Pancreas (tissue), 10 donors: ENCODE results near the gene PUS7. TPM values are rescaled to one million over a fixed set of nuclear protein-coding genes. Genes with fewer than 3 reads are reported as not detected.
"Not testable (repeated sequence)": the region's sequence is repeated elsewhere in the genome, so short reads cannot be mapped to it uniquely, and the experiment has no call there.

Experiments used
- ATAC-seq, 4 donors: fragments of 200-7000 bp; cut with Tn5 transposase; one replicate each; pipeline versions ENCODE4 v1.8.0 to v1.9.1; 2020; ENCODE audit warnings: mild to moderate bottlenecking in 4 of 4, moderate library complexity in 4 of 4
- DNase-seq, 6 donors: peaks; one replicate each; pipeline ENCODE4 v3.0.0-alpha.2; 2020
- FAIRE-seq: peaks from 2 replicates; lab custom pipeline; 2012; peaks lifted over from hg19 to GRCh38; lab: Jason Lieb, UNC
- H3K27ac ChIP-seq, 4 donors: fragments of 200-600 bp; sonication (generic); 1 replicate in 3 of 4; 2 replicates in 1 of 4; pipeline versions ENCODE4 v1.5.0 to v1.8.0; 2020
- H3K27me3 ChIP-seq, 4 donors: fragments of 200-600 bp; one replicate each; pipeline ENCODE4 v1.8.0; 2021
- H3K36me3 ChIP-seq, 3 donors: fragments of 200-600 bp; sonication (generic) in 1 of 3; one replicate each; pipeline versions ENCODE4 v1.5.0 to v1.8.0; 2020 to 2021
- H3K4me1 ChIP-seq, 3 donors: fragments of 200-600 bp; one replicate each; pipeline ENCODE4 v1.8.0; 2021
- H3K4me3 ChIP-seq, 4 donors: fragments of 200-600 bp; sonication (generic) in 2 of 4; one replicate each; pipeline versions ENCODE4 v1.5.0 to v1.8.0; 2020 to 2021
- H3K9me3 ChIP-seq, 4 donors: fragments of 200-600 bp; one replicate each; pipeline ENCODE4 v1.8.0; 2021
- CTCF ChIP-seq, 4 donors: fragments of 200-600 bp; sonication (generic) in 3 of 4; IDR thresholded peaks; one replicate each; pipeline versions ENCODE4 v1.5.0 to v1.8.0; 2021; ENCODE audit warnings: antibody characterized with exemption in 4 of 4
- WGBS, 2 donors: extraction: QIAGEN DNeasy Blood & Tissue Kit; methylation state at CpG; one replicate each; pipeline ENCODE4 v1.1.7; 2013; 5-methylcytosine and 5-hydroxymethylcytosine counted together
- intact Hi-C, 3 donors: fragments of 100-400 bp; cut with DNase I; formaldehyde crosslinking; loops; one replicate each; pipeline versions ENCODE4 v1.11.1 to v1.14.2; 2022
- polyA plus RNA-seq, 2 donors: library from polyadenylated mRNA; stranded (reverse); fragments of 200-250 nt; gene quantifications; one replicate each; pipeline ENCODE4 v1.2.3, GENCODE V29; 2013
- total RNA-seq, 6 donors: library from RNA; stranded (reverse); fragmentation: NEBNext Ultra II Directional in 4 of 6; extraction: Animal tissue kit (Norgen Biotek cat#: 25700) in 4 of 6; gene quantifications; one replicate each; pipeline versions ENCODE4 v1.2.1 to v1.2.4, GENCODE V29; 2021 to 2023
- donor health status: healthy with polysubstance abuse.
- donor health status: DM: no; HTN: no; CAD: no; lungs with moderate emphysema.
- donor health status: DM: no; HTN: no; CAD: no.
- donor health status: control.
- donor health status: control.
- donor health status: Bipolar disorder and iron deficiency.
- donor health status: DM: yes; HTN: yes; CAD: no.
- donor health status: DM: no; HTN: no; CAD: no.
- donor health status: DM: no; HTN: no; CAD: no.
- donor health status: DM: yes; HTN: yes; CAD: no.

The PUS7 gene
- total and polyA plus RNA-seq, 8 donors: 3.3 to 7.3 (median 5.5) TPM

- no peaks in the 10 kb centered on the region for H3K36me3 ChIP-seq
- H3K27me3 ChIP-seq: no peaks in the 10 kb centered on the region
- WGBS, 2 donors: 90 to 94% methylated on average over 6 of the region's 6 CpGs
- intact Hi-C loops: no loop called here
- no peak for ATAC-seq
- peaks cover 0 to 10% (median 0%) of the 10 kb centered on the region in 3 donors for H3K4me1 ChIP-seq
- no peak overlapping the region for H3K4me3 ChIP-seq
- no peak for TF ChIP-seq CTCF (IDR thresholded peaks at IDR 0.05)
- H3K27ac ChIP-seq: no peak overlapping the region
- no peak for FAIRE-seq
- DNase-seq: no peak
- no peaks in the 10 kb centered on the region for H3K9me3 ChIP-seq
Observed at GRCh38 chr7:105519353-105519752, 2.7 kb downstream of the PUS7 start.

- H3K4me3 ChIP-seq, intact Hi-C loops, H3K9me3 ChIP-seq, H3K27me3 ChIP-seq, FAIRE-seq, H3K36me3 ChIP-seq, H3K4me1 ChIP-seq, ATAC-seq, H3K27ac ChIP-seq, DNase-seq: not testable (repeated sequence)
- 94% methylated on average over 7 of the region's 7 CpGs for WGBS, 2 donors
Observed at GRCh38 chr7:105515610-105516009, 6.5 kb downstream of the PUS7 start.

GRCh38 chr7:105512926-105513526, 9.0 kb downstream of the PUS7 start:
- intact Hi-C loops: no loop called here
- 83 to 91% methylated on average over 4 of the region's 4 CpGs for WGBS, 2 donors
- no peaks in the 10 kb centered on the region for H3K27me3 ChIP-seq
- no peak overlapping the region for H3K27ac ChIP-seq
- H3K36me3 ChIP-seq: no peaks in the 10 kb centered on the region
- H3K4me3 ChIP-seq: no peak overlapping the region
- ATAC-seq: no peak
- no peak for FAIRE-seq
- H3K9me3 ChIP-seq: no peaks in the 10 kb centered on the region
- no peak for DNase-seq
- no peak for TF ChIP-seq CTCF (IDR thresholded peaks at IDR 0.05)
- no peaks in the 10 kb centered on the region for H3K4me1 ChIP-seq

- WGBS, 2 donors: 79 to 81% methylated on average over 4 of the region's 4 CpGs
- H3K27ac ChIP-seq: no peak overlapping the region
- FAIRE-seq (no peak), DNase-seq (no peak), ATAC-seq (no peak)
- no peaks in the 10 kb centered on the region for H3K9me3 ChIP-seq
- H3K4me3 ChIP-seq: no peak overlapping the region
- H3K27me3 ChIP-seq: no peaks in the 10 kb centered on the region
- no peak for TF ChIP-seq CTCF (IDR thresholded peaks at IDR 0.05)
- H3K36me3 ChIP-seq: no peaks in the 10 kb centered on the region
- intact Hi-C loops: no loop called here
- H3K4me1 ChIP-seq: no peaks in the 10 kb centered on the region
Observed at GRCh38 chr7:105512415-105512814, 9.7 kb downstream of the PUS7 start.

GRCh38 chr7:105502173-105502572, 19.9 kb downstream of the PUS7 start:
- intact Hi-C loops: no loop called here
- Histone ChIP-seq H3K36me3 (peaks cover 0 to 6% (median 0%) of the 10 kb centered on the region in 3 donors), H3K9me3 (no peaks in the 10 kb centered on the region), H3K4me3 (no peak overlapping the region), H3K27me3 (no peaks in the 10 kb centered on the region), H3K4me1 (no peaks in the 10 kb centered on the region), H3K27ac (no peak overlapping the region)
- no peak for TF ChIP-seq CTCF (IDR thresholded peaks at IDR 0.05)
- ATAC-seq (no peak), DNase-seq (no peak), FAIRE-seq (no peak)
- 92 to 97% methylated on average over 9 of the region's 9 CpGs for WGBS, 2 donors
